Fibroblast of lung (primary cell): ENCODE measurements around the gene EIF3J. TPM values are rescaled to one million over a fixed set of nuclear protein-coding genes. Genes with fewer than 3 reads are reported as not detected.
A peak's percentile ranks its signal among the peaks of the same experiment; 100 is the strongest.

Source experiments
- DNase-seq, 2 donors: peaks; one replicate each; pipeline versions ENCODE4 v3.0.0 to v3.0.0-alpha.2; 2010; ENCODE audit warnings: low read depth in 2 of 2
- H2AFZ ChIP-seq: 2 replicates; pipeline ENCODE4 v1.5.1; 2012; ENCODE audit warnings: low read length, control low read depth, inconsistent platforms
- H3K27ac ChIP-seq: 2 replicates; pipeline ENCODE4 v1.5.1; 2011; ENCODE audit warnings: low read length, control low read depth; ENCODE audit not compliant: insufficient read depth
- H3K27me3 ChIP-seq: 2 replicates; pipeline ENCODE4 v1.5.1; 2011; ENCODE audit warnings: mild to moderate bottlenecking, low read length; ENCODE audit not compliant: control insufficient read depth, insufficient read depth
- H3K36me3 ChIP-seq: 2 replicates; pipeline ENCODE4 v1.5.1; 2011; ENCODE audit warnings: low read length; ENCODE audit not compliant: control insufficient read depth, insufficient read depth
- H3K4me1 ChIP-seq: 2 replicates; pipeline ENCODE4 v1.5.1; 2011; ENCODE audit warnings: low read length; ENCODE audit not compliant: control insufficient read depth, insufficient read depth; ENCODE audit errors: extremely low read depth
- H3K4me2 ChIP-seq: 2 replicates; pipeline ENCODE4 v1.5.1; 2011; ENCODE audit warnings: low read length, control low read depth; ENCODE audit not compliant: insufficient read depth; ENCODE audit errors: extremely low read depth
- H3K4me3 ChIP-seq, 4 experiments: fragments of 200-600 bp in 1 of 4; sonication (generic) in 1 of 4; replicated peaks in 1 of 4; 2 replicates each; pipeline ENCODE4 v1.5.1; 2011 to 2016; ENCODE audit warnings: low read length in 4 of 4, low read depth in 3 of 4, mild to moderate bottlenecking in 3 of 4, control low read depth in 2 of 4, inconsistent platforms in 1 of 4, mixed read lengths in 1 of 4; ENCODE audit not compliant: insufficient read depth in 1 of 4; ENCODE audit errors: control extremely low read depth in 1 of 4
- H3K79me2 ChIP-seq: 2 replicates; pipeline ENCODE4 v1.5.1; 2012; ENCODE audit warnings: mild to moderate bottlenecking, low read length, inconsistent platforms; ENCODE audit not compliant: control insufficient read depth, insufficient read depth
- H3K9ac ChIP-seq: 2 replicates; pipeline ENCODE4 v1.5.1; 2011; ENCODE audit warnings: mild to moderate bottlenecking, low read length, control low read depth; ENCODE audit not compliant: insufficient read depth
- H3K9me3 ChIP-seq: 2 replicates; pipeline ENCODE4 v1.5.1; 2012; ENCODE audit warnings: low read depth, low read length; ENCODE audit not compliant: control insufficient read depth, insufficient read depth
- H4K20me1 ChIP-seq: 2 replicates; pipeline ENCODE4 v1.5.1; 2011; ENCODE audit warnings: low read length; ENCODE audit not compliant: control insufficient read depth, insufficient read depth; ENCODE audit errors: extremely low read depth
- CTCF ChIP-seq, 2 donors: IDR thresholded peaks in 1 of 2; conservative IDR thresholded peaks in 1 of 2; 1 replicate in 1 of 2; 2 replicates in 1 of 2; pipeline ENCODE4 v1.5.1; 2011 to 2012; ENCODE audit warnings: low read length in 2 of 2, control low read depth in 1 of 2, inconsistent platforms in 1 of 2, low read depth in 1 of 2, mild to moderate bottlenecking in 1 of 2
- EZH2 ChIP-seq: IDR thresholded peaks from 2 replicates; pipeline ENCODE4 v1.5.1; 2012; ENCODE audit warnings: low read length, control low read depth, mild to moderate bottlenecking; ENCODE audit errors: missing control alignments
- polyA plus RNA-seq, 2 donors: library from polyadenylated mRNA; depleted of rRNA in 1 of 2; stranded (reverse) in 1 of 2; unstranded in 1 of 2; fragments of >200 nt; gene quantifications; 2 replicates each; pipeline ENCODE4 v1.2.1, GENCODE V29; 2011 to 2012; ENCODE audit warnings: missing spikeins in 1 of 2
- total RNA-seq: library from RNA; depleted of rRNA; stranded (reverse); fragments of >200 nt; gene quantifications from 2 replicates; pipeline ENCODE4 v1.2.1, GENCODE V29; 2014

The EIF3J gene
- total and polyA plus RNA-seq, 2 donors (not counting 1 experiment from before 2014, with no cell fraction given) = 34.8 to 72.9 TPM

DNA sequence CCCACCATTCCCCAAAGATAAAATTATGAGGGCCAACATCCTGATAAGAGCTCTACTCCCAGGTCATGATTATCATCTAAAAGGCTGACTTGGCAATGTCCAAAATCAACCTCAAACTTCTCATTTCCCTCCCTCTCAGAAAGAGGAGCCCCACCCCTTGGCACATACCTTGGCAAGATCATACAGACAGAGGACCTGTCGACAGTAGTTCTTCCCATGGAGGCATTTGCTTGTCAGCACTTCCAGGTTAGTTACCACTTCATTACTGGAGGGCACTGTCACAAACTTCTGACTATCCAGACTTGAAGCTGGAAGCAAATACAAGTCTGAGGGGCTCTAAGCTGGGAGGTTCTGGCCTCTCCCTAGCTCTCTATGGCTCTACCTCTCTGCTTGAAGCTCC lies 37.8 kb downstream of the EIF3J start:
- Histone ChIP-seq H3K4me3 (no peak overlapping the region), H3K9ac (no peak overlapping the region), H3K27ac (no peak overlapping the region), H3K9me3 (no peaks in the 10 kb centered on the region), H3K4me1 (no peaks in the 10 kb centered on the region), H3K36me3 (peaks cover 7% of the 10 kb centered on the region), H2AFZ (no peak overlapping the region), H3K79me2 (no peaks in the 10 kb centered on the region), H3K27me3 (no peaks in the 10 kb centered on the region), H3K4me2 (no peak overlapping the region), H4K20me1 (no peaks in the 10 kb centered on the region)
- no peak for DNase-seq
- no peak for TF ChIP-seq EZH2
- TF ChIP-seq CTCF (conservative IDR thresholded peaks at IDR 0.05 in 1 of 2, IDR thresholded peaks at IDR 0.05 in 1 of 2; ENCODE audit: low read depth in 1 of 2, low read length in 2 of 2) = no peak

DNA sequence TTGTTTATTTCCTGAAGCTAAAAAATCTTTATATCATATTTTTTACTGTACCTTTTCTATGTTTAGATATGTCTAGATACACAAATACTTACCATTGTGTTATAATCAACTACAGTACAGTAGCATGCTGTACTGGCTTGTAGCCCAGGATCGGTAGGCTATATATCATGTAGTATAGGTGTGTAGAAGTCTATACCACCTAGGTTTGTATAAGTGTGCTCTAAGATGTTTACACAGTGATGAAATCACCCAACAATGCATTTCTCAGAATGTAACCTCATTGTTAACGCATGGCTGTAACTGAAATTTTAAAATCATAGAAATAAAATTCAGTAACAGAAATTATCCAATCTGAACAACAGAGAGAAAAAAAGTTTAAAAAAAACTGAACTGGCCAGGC lies 43.2 kb downstream of the EIF3J start:
- no peak for DNase-seq
- H3K27ac ChIP-seq = no peak overlapping the region
- TF ChIP-seq EZH2 (no peak), CTCF (conservative IDR thresholded peaks at IDR 0.05 in 1 of 2, IDR thresholded peaks at IDR 0.05 in 1 of 2; ENCODE audit: low read depth in 1 of 2, low read length in 2 of 2) (no peak)
- no peaks in the 10 kb centered on the region for H3K79me2 ChIP-seq
- H3K27me3 ChIP-seq = no peaks in the 10 kb centered on the region
- H3K9ac ChIP-seq = no peak overlapping the region
- H3K36me3 ChIP-seq = peaks cover 8% of the 10 kb centered on the region
- H2AFZ ChIP-seq = no peak overlapping the region
- H4K20me1 ChIP-seq = no peaks in the 10 kb centered on the region
- H3K9me3 ChIP-seq = no peaks in the 10 kb centered on the region
- H3K4me3 ChIP-seq = no peak overlapping the region
- H3K4me2 ChIP-seq = no peak overlapping the region
- no peaks in the 10 kb centered on the region for H3K4me1 ChIP-seq

GRCh38 chr15:44584162-44584749 lies 47.3 kb downstream of the EIF3J start:
- Histone ChIP-seq H3K9me3 (no peaks in the 10 kb centered on the region), H3K36me3 (peaks cover 6% of the 10 kb centered on the region), H3K79me2 (no peaks in the 10 kb centered on the region), H3K4me2 (no peak overlapping the region), H3K27me3 (no peaks in the 10 kb centered on the region), H3K4me3 (no peak overlapping the region), H2AFZ (no peak overlapping the region), H3K4me1 (no peaks in the 10 kb centered on the region), H3K9ac (no peak overlapping the region), H4K20me1 (no peaks in the 10 kb centered on the region), H3K27ac (no peak overlapping the region)
- TF ChIP-seq CTCF (conservative IDR thresholded peaks at IDR 0.05 in 1 of 2, IDR thresholded peaks at IDR 0.05 in 1 of 2; ENCODE audit: low read depth in 1 of 2, low read length in 2 of 2) (peak in 1 of 2 donors; percentile 38), EZH2 (no peak)
- peak; percentile 9 to 21 for DNase-seq
